ENCODE measurements around the gene DPP3.

The DPP3 gene

DNA sequence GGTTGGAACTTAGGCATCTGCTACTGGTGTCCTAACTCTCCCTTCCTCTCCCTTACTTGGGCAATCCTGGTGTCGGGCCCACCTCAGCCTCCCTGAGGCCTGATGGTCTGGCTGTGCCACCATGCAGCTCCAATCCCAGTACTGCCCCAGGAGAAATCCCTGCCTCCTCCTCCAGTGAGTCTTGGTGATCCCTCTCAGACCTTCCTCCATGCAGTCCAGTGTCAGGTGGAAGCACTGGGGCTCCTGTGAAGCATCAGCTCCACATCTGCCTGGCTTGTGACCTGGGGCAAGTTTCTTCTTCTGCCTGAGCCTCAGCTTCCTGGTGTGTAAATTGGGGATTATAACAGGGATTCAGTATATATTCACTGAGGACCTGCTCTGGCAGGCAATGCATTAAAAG is 15.3 kb upstream of the DPP3 start:
- no peaks in the 10 kb centered on the region for H3K36me3 ChIP-seq (ENCODE audit: control insufficient read depth, insufficient read depth, low read length)
- no peak overlapping the region for H3K4me3 ChIP-seq (replicated peaks; ENCODE audit: low read depth, low read length)
- TF ChIP-seq, protein P1, sequence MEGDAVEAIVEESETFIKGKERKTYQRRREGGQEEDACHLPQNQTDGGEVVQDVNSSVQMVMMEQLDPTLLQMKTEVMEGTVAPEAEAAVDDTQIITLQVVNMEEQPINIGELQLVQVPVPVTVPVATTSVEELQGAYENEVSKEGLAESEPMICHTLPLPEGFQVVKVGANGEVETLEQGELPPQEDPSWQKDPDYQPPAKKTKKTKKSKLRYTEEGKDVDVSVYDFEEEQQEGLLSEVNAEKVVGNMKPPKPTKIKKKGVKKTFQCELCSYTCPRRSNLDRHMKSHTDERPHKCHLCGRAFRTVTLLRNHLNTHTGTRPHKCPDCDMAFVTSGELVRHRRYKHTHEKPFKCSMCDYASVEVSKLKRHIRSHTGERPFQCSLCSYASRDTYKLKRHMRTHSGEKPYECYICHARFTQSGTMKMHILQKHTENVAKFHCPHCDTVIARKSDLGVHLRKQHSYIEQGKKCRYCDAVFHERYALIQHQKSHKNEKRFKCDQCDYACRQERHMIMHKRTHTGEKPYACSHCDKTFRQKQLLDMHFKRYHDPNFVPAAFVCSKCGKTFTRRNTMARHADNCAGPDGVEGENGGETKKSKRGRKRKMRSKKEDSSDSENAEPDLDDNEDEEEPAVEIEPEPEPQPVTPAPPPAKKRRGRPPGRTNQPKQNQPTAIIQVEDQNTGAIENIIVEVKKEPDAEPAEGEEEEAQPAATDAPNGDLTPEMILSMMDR (IDR thresholded peaks at IDR 0.05; ENCODE audit: insufficient read depth, low read length, poor library complexity, severe bottlenecking) = no peak
- no peak for DNase-seq (ENCODE audit: extremely low read depth, insufficient read length)
- no peaks in the 10 kb centered on the region for H3K27me3 ChIP-seq (replicated peaks; ENCODE audit: control insufficient read depth, insufficient read depth, low read length)

DNA sequence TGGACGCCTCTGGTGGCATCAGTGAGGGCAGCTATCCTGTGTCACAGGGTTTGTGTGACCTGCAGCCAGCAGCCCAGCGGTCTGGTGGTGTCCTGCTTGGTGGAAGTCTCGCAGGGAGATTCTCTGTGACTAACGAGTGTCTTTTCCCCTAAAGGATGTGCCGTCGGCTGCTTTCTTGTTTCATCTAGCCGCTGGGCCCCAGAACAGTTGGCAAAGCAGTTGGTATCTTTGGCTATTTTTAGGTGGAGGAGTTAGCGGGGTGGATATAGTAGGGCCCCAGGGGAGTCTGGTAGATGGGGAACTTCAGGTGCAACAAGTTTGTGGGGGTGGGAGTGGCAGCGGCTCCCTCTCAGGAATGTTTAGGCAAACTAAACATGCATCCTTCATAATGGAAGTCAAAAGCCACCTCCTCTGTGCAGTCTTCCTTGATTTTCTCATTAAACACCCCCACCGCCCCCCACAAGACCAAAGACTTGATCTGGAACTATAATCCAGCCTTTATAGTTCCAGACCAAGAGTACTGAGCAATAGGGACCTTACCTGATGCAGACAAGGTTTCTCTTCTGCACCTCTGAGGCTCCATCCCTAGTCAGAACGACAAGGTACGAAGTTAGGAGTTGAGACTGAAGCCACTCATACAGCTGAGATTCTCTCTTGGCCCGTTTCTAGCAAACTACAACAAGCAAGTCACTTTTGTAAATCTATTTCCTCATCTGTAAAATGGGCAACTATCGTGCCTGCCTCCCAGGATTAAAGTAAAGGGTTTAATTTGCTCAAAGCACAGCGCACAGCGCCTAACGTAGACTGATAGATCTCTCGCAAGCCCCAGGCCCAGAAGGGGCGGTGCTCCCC is 14.6 kb upstream of the DPP3 start:
- Histone ChIP-seq H3K27me3 (replicated peaks; ENCODE audit: control insufficient read depth, insufficient read depth, low read length) (no peaks in the 10 kb centered on the region), H3K4me3 (replicated peaks; ENCODE audit: low read depth, low read length) (peak overlapping the region; percentile 62; the same call in 1 of the 2 replicates), H3K36me3 (ENCODE audit: control insufficient read depth, insufficient read depth, low read length) (no peaks in the 10 kb centered on the region)
- DNase-seq (ENCODE audit: extremely low read depth, insufficient read length) = no peak
- TF ChIP-seq, protein P1 (IDR thresholded peaks at IDR 0.05; ENCODE audit: insufficient read depth, low read length, poor library complexity, severe bottlenecking) = no peak

DNA sequence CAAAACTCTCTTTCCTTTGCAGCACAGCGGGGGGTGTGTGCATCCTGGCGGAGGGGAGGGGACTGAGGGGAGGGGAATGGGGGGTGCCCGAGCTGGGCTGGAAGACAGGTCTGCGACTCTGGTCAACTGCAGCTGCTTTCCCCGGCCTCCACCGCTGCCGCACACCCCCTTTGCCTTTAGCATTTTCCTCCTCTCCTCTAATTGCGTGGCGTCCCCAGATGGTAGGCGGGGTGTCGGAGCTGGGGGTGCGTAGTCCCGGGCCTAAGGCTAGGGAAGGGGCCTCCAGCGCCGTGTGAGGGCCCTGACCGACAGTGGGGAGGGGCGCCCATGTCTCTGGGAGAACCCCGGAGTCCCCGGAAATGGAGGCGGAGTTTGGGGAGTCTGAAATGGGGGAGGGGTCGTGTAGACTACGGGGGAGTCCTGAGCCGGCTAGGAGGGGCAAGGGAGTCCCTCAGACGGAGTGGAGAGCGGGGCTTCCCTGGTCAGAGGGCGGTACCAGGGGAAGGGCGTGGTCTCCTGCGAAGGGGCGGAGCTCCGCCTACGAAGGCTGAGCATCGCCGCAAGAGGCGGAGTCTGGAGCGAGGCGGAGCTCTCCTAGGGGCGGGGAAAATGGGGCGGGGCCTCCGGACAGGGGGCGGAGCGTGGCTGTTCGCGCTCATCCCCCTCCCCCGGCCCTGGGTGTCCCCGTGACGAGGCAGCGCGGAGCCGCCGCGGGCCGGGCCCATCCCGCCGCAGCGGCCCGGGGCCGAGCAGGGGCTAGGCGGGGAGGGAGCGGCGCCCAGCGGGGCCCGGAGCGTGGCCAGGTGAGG is 13.8 kb upstream of the DPP3 start, which contains the start of gene PELI3:
Gene PELI3, plus strand, starts transcription at position 681 of the 809 bp plus-strand sequence. CDS start 1,224 bp downstream, outside the sequence.
- TF ChIP-seq, protein P1 (IDR thresholded peaks at IDR 0.05; ENCODE audit: insufficient read depth, low read length, poor library complexity, severe bottlenecking) = no peak
- peak within 1 kb of the TSS; percentile 62 for H3K4me3 ChIP-seq (replicated peaks; ENCODE audit: low read depth, low read length)
- no peaks in the 10 kb centered on the region for H3K36me3 ChIP-seq (ENCODE audit: control insufficient read depth, insufficient read depth, low read length)
- H3K27me3 ChIP-seq (replicated peaks; ENCODE audit: control insufficient read depth, insufficient read depth, low read length) = no peaks in the 10 kb centered on the region
- peak; percentile 89 for DNase-seq (ENCODE audit: extremely low read depth, insufficient read length)

DNA sequence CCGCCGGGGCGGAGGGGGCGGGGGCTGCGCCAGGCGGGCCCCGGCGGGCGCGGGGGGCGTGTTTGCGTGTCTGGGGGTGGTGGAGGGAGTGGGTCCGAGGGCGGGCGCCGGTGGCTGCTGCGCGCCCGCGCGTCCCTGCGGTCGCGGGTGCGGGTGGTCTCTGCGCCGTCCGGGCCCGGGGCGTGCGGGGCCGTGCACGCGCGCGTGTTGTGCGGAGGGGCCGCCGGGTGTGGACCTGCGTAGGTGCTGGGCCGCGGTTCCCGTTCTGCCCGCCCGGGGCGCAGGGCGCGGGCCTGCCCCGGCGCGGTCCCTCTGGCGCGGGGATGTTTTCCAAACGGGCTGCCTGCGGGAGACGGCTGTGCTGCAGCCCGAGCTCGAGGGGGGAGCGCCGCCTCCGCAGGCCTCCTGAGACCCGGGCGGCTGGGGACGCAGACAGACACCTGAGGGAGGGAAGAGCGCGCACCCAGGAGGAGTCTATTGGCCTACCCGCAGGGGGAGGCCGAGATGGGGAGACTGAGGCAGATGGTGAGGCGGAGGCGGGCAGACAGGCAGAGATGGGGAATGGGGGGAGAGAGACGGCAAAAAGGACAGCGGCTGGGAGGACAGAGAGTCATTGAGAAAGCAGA is 13.1 kb upstream of the DPP3 start:
- Histone ChIP-seq H3K27me3 (replicated peaks; ENCODE audit: control insufficient read depth, insufficient read depth, low read length) (no peaks in the 10 kb centered on the region), H3K36me3 (ENCODE audit: control insufficient read depth, insufficient read depth, low read length) (no peaks in the 10 kb centered on the region), H3K4me3 (replicated peaks; ENCODE audit: low read depth, low read length) (peak overlapping the region; percentile 62)
- TF ChIP-seq, protein P1 (IDR thresholded peaks at IDR 0.05; ENCODE audit: insufficient read depth, low read length, poor library complexity, severe bottlenecking) = no peak
- peak; percentile 52 for DNase-seq (ENCODE audit: extremely low read depth, insufficient read length)

DNA sequence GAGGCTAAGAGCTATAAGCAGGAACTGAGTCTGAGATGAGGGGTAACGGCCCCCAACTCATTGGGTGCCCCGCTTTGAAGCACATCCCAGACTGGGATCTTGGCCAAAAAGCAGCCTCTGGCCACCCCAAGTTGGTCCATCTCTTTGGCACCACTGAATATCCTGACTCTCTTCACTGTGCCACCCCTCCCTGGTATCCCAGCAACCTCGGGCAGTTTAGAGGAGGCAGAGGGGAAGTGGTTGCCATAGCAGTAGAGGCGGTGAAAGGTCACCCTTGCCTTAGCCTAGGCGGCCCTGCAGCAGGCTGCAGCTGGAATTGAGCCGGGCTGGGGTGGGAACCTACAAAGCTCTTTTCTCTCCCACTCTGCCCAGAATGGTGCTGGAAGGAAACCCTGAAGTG is 12.5 kb upstream of the DPP3 start:
- DNase-seq (ENCODE audit: extremely low read depth, insufficient read length) = no peak
- no peak overlapping the region; the same call in 1 of the 2 replicates for H3K4me3 ChIP-seq (replicated peaks; ENCODE audit: low read depth, low read length)
- no peaks in the 10 kb centered on the region for H3K27me3 ChIP-seq (replicated peaks; ENCODE audit: control insufficient read depth, insufficient read depth, low read length)
- TF ChIP-seq, protein P1 (IDR thresholded peaks at IDR 0.05; ENCODE audit: insufficient read depth, low read length, poor library complexity, severe bottlenecking) = no peak
- no peaks in the 10 kb centered on the region for H3K36me3 ChIP-seq (ENCODE audit: control insufficient read depth, insufficient read depth, low read length)

Measured in GM06990 (cell line).